ENCODE data around the gene NCF4.

GRCh38 chr22:36816339-36816635, 44.5 kb upstream of the NCF4 start:
- no peak for TF ChIP-seq CTCF (IDR thresholded peaks at IDR 0.05)
- TF ChIP-seq POLR2A (IDR thresholded peaks at IDR 0.05) = no peak
- no peak for TF ChIP-seq POLR2AphosphoS5 (IDR thresholded peaks at IDR 0.05)

Measured in breast epithelium (tissue), 3 donors.